GM18519 (cell line): ENCODE results near the gene SSC4D.
A peak's percentile ranks its signal among the peaks of the same experiment; 100 is the strongest.
"Not testable (repeated sequence)": the region's sequence is repeated elsewhere in the genome, so short reads cannot be mapped to it uniquely, and the experiment has no call there.

Experiments
- ATAC-seq: cut with Tn5 transposase; IDR thresholded peaks from one replicate; pipeline ENCODE4 v1.9.1; 2021; ENCODE audit warnings: mild to moderate bottlenecking, moderate library complexity; ENCODE audit not compliant: unreplicated experiment, low FRiP score

Gene SSC4D

GRCh38 chr7:76409537-76409936, at the start of gene SSC4D:
Gene SSC4D (minus strand): TSS chr7:76409697. CDS start chr7:76404439, 5,258 bp downstream.
- no peak for ATAC-seq

DNA sequence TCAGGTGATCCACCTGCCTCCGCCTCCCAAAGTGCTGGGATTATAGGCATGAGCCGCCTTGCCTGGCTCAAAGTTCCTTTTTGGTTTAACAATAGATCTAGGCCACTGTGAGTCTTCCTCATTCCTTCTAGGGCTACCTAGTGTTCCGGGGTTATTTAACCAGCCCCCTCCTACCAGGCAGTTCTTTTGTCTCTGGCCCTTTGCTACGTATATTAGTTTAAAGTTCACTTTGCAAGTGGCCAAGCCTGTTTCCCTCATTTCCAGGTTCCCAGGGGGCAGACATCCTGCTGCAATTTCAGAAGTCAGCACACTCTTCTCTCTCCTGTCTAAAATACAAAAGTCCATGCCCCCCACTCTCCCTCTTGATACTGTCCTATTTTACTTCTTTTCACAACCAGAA, 49.0 kb upstream of the SSC4D start:
- not testable (repeated sequence) for ATAC-seq

- ATAC-seq, result not testable (repeated sequence)
These were observed 47.5 kb upstream of the SSC4D start for GRCh38 chr7:76457017-76457416.

- peak; percentile 87 for ATAC-seq
These were observed 36.1 kb upstream of the SSC4D start for GRCh38 chr7:76445577-76446008.

GRCh38 chr7:76443846-76444245, 34.3 kb upstream of the SSC4D start:
- not testable (repeated sequence) for ATAC-seq

GRCh38 chr7:76442664-76443446, 33.4 kb upstream of the SSC4D start:
- ATAC-seq, result not testable (repeated sequence)

DNA sequence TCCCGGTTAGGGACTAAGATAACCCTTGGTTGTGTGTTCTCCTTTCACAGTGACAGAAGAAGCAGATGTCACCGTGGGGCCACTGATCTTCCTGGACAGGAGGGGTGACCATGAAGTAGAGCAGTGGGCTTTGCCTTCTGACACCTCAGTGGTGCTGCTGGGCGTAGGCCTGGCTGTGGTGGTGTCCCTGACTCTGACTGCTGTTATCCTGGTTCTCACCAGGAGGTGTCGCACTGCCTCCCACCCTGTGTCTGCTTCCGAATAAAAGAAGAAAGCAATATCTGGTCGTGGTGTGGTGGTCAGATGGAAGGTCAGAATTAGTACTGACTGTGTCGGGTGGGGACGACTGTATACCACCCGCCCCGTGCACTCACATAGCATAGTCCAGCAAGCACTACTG, 32.3 kb upstream of the SSC4D start:
- ATAC-seq, result not testable (repeated sequence)

DNA sequence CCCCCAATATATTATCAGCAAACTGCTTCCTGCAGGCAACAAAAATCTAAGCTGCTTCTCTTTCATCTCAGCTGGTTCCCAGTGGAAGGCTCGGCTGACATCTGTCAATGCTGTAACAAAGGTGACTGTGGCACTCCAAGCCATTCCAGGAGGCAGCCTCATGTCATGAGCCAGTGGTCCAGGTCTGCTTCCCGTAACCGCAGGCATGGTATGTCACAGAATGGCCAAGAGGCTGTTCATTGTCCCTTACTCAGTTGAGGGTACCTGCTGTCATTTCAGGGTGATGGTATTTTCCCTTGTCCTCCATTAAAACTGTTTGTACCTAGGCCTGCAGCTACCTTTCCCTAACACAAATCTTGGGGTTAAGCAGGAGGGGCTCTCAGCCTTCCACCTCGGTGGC, 30.9 kb upstream of the SSC4D start:
- not testable (repeated sequence) for ATAC-seq

- not testable (repeated sequence) for ATAC-seq
These were observed 29.8 kb upstream of the SSC4D start for GRCh38 chr7:76439120-76439888.

- peak; percentile 60 for ATAC-seq
These were observed 28.4 kb upstream of the SSC4D start for GRCh38 chr7:76437873-76438272.

GRCh38 chr7:76430836-76431235, 21.3 kb upstream of the SSC4D start:
- no peak for ATAC-seq

DNA sequence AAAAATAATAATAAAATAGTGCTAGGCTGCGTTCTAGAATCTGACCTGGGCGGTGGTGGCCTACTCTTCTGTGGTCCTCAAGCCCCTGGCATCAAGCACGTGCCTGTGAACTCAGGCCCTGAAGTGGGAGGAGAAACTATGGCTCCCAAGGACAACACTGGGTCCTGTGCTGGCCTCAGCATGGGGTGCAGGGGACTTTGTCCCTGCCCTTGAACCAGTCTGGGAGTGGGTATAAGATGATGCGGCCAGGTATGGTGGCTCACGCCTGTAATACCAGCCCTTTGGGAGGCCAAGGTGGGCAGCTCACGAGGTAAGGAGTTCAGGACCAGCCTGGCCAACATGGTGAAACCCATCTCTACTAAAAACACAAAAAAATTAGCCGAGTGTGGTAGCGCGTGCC, 20.7 kb upstream of the SSC4D start:
- no peak for ATAC-seq

DNA sequence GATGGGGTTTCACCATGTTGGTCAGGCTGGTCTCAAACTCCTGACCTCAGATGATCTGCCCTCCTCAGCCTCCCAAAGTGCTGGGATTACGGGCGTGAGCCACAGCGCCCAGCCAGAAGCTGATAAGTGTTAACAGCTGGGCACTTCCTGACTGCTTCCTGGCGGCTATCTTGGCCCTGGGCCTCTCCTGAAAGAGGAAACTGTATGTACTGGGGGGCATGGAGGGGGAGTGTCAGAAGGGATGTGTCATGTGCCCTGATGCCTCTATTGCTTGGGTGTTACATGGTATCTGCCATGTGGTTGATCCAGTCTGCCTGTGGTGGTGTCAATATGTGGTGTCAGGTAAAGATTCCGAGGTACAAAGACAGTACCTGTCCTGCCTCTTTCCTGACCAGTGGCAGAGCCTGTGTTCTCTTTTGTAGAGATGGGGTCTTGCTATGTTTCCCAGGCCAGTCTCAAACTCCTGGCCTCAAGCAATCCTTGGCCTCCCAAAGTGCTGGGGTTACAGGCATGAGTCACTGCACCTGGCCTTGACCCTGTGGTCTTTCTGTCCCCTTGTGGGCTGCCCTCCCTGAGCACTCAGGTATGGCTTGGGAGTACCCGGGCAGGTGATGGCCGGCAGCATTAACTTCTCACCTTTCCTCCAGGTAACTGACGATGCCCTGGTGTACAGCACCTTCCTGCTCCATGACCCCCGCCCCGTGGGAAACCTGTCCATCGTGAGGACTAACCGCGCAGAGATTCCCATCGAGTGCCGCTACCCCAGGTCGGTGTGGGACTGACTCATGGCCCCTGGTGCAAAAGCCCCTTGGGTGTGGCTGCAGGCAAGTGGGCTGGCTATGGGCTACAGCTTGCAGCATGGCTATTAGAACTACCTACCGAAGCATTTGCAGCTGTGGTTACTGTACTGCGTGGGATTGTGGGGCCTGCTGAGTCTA, 19.6 kb upstream of the SSC4D start:
- ATAC-seq, result no peak

GRCh38 chr7:76428149-76428823, 18.8 kb upstream of the SSC4D start:
- ATAC-seq, result no peak

DNA sequence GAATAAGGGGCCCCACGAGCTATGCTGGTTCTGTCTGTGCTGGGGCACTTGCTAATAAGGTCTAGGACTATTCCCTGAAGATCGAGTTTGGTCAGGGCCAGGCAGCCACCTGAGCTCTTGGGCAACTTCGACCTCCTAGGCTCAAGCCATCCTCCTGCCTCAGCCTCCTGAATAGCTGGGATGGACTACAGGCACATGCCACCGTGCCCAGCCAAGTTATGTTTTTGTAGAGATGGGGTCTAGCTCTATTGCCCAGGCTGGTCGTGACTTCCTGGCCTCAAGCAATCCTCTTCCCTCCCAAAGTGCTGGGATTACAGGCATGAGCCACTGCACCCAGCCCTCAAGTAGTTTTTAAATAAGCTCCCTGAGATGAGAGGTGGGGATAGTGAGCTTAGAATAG, 18.1 kb upstream of the SSC4D start:
- ATAC-seq, result no peak

DNA sequence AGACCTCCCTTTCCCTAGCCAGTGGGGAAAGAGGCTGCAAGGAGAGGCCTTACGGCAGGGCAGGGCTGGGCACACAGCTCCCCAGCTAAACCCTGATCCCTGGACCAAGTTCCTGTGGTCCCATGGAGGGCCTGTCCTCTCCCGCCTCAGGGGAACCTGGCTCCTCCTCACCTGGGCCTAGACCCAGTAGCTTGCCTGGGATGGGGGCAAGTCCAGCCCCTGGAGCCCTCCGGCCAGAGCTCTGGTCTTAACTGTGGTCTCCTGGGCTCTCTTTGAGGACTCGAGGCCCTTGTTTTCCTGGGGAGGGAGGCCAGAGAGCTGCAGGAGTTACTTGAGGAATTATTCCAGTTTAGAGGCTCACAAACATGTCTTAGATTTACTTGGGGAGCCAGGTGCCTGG, 16.7 kb upstream of the SSC4D start:
- ATAC-seq, result no peak

- ATAC-seq, result not testable (repeated sequence)
These were observed 16.1 kb upstream of the SSC4D start for GRCh38 chr7:76425558-76425957.

DNA sequence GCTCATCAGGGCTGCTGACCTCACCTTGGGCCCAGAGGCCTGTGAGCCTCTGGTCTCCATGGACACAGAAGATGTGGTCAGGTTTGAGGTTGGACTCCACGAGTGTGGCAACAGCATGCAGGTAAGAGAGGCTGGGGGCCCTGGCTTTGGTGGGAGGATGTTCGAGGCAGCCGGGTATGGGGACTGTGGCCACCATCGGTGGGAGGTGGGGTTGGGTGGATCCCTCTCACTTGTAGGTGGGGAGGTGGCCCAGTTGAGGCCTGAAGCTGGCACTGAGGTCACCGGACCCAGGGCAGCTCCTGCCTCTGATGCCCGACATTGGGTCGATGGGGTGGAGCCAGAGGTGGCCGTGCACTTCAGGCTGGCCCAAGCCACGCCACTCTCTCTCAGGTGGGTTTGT, 15.7 kb upstream of the SSC4D start:
- no peak for ATAC-seq

DNA sequence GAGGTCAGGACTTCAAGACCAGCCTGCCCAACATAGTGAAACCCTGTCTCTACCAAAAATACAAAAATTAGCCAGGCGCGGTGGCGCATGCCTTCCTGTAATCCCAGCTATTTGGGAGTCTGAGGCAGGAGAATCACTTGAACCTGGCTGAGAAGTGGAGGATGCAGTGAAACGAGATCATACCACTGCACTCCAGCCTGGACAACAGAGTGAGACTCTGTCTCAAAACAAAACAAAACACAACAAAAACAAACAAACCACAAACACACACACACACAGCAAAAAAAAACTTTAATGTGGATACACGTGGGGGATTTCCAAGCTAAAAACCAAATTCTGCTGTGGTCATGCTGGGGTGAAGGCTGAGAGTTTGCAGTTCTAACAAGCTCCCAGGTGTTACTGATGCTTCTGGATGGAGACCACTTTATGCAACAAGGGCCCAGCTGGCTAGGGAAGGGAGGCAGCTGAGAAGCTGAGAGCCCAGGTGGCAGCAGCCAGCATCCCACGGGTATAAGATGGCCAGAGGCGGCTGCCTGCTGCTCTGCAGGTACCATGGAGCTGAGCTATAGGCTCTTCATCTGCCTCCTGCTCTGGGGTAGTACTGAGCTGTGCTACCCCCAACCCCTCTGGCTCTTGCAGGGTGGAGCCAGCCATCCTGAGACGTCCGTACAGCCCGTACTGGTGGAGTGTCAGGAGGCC, 15.1 kb upstream of the SSC4D start, which contains the start of gene ZP3:
ZP3 (plus strand) TSS at position 538 of the 699 bp plus-strand sequence; CDS start at position 553, 15 bp downstream.
- peak; percentile 54 for ATAC-seq
